Vagina (tissue), 2 donors: Measurements from ENCODE around the gene FOXRED2. TPM values are rescaled to one million over a fixed set of nuclear protein-coding genes. Genes with fewer than 3 reads are reported as not detected.

Experiments used
- DNase-seq, 2 donors: peaks; one replicate each; pipeline ENCODE4 v3.0.0-alpha.2; 2017; ENCODE audit errors: extremely low spot score in 2 of 2
- H3K27ac ChIP-seq: fragments of 200-600 bp; sonication (generic); one replicate; pipeline ENCODE4 v1.5.1; 2019
- H3K27me3 ChIP-seq: fragments of 200-600 bp; sonication (generic); one replicate; pipeline ENCODE4 v1.5.1; 2019
- H3K36me3 ChIP-seq, 2 donors: fragments of 200-600 bp; sonication (generic); one replicate each; pipeline ENCODE4 v1.5.1; 2017 to 2019
- H3K4me1 ChIP-seq: fragments of 200-600 bp; sonication (generic); one replicate; pipeline ENCODE4 v1.5.1; 2019
- H3K4me3 ChIP-seq, 2 donors: fragments of 200-600 bp; sonication (generic); 1 replicate in 1 of 2; 2 replicates in 1 of 2; pipeline ENCODE4 v1.5.1; 2016 to 2019
- H3K9me3 ChIP-seq: fragments of 200-600 bp; sonication (generic); one replicate; pipeline ENCODE4 v1.5.1; 2019
- CTCF ChIP-seq, 3 experiments: fragments of 450-650 bp in 2 of 3; fragments of 200-600 bp in 1 of 3; sonication (generic) in 1 of 3; IDR thresholded peaks; one replicate each; pipeline ENCODE4 v1.5.1; 2017 to 2019; ENCODE audit warnings: antibody characterized with exemption in 3 of 3, mild to moderate bottlenecking in 2 of 3, moderate library complexity in 2 of 3
- POLR2A ChIP-seq, 2 donors: fragments of 450-650 bp; IDR thresholded peaks; one replicate each; pipeline ENCODE4 v1.6.1; 2017; ENCODE audit warnings: antibody characterized with exemption in 2 of 2, mild to moderate bottlenecking in 2 of 2, moderate library complexity in 2 of 2
- POLR2AphosphoS5 ChIP-seq, 2 donors: sonication (generic); formaldehyde crosslinking; IDR thresholded peaks; one replicate each; pipeline ENCODE4 v1.9.0; 2017; ENCODE audit warnings: antibody characterized with exemption in 2 of 2, mild to moderate bottlenecking in 2 of 2, low read depth in 1 of 2; ENCODE audit not compliant: insufficient read depth in 1 of 2
- intact Hi-C: fragments of 100-400 bp; cut with DNase I; formaldehyde crosslinking; loops from one replicate; pipeline ENCODE4 v1.15.1; 2023
- total RNA-seq: library from RNA; depleted of rRNA; stranded (reverse); fragments of >200 nt; gene quantifications from one replicate; pipeline ENCODE4 v1.2.3, GENCODE V29; 2016

The FOXRED2 gene
- total RNA-seq, 1 donor from 2014 or later: 3.7 TPM

- H3K9me3 ChIP-seq: no peaks in the 10 kb centered on the region
- TF ChIP-seq POLR2AphosphoS5 (IDR thresholded peaks at IDR 0.05; ENCODE audit: insufficient read depth in 1 of 2, low read depth in 1 of 2) (peak; percentile 51 to 53), POLR2A (IDR thresholded peaks at IDR 0.05) (no peak), CTCF (IDR thresholded peaks at IDR 0.05) (peak; percentile 89 to 95 (median 89))
- intact Hi-C loops: no loop called here
- H3K4me3 ChIP-seq: no peak overlapping the region
- peak overlapping the region; percentile 83 for H3K27ac ChIP-seq
- no peak for DNase-seq
- H3K27me3 ChIP-seq: no peaks in the 10 kb centered on the region
- peaks cover 0 to 20% of the 10 kb centered on the region in 2 donors for H3K36me3 ChIP-seq
- H3K4me1 ChIP-seq: peaks cover 57% of the 10 kb centered on the region
Measured at GRCh38 chr22:36470162-36470993, 36.5 kb downstream of the FOXRED2 start.

GRCh38 chr22:36469094-36469710 is 37.6 kb downstream of the FOXRED2 start:
- Histone ChIP-seq H3K4me3 (no peak overlapping the region), H3K27ac (peak overlapping the region; percentile 85), H3K27me3 (no peaks in the 10 kb centered on the region), H3K9me3 (no peaks in the 10 kb centered on the region), H3K36me3 (peaks cover 0 to 10% of the 10 kb centered on the region in 2 donors), H3K4me1 (peaks cover 69% of the 10 kb centered on the region)
- no peak for TF ChIP-seq POLR2A (IDR thresholded peaks at IDR 0.05)
- intact Hi-C loops: loop anchor here (5.0 kb wide), 1 partner anchor 167 kb away; no protein-coding TSS in a partner anchor
- no peak for DNase-seq

- TF ChIP-seq POLR2AphosphoS5 (IDR thresholded peaks at IDR 0.05; ENCODE audit: insufficient read depth in 1 of 2, low read depth in 1 of 2): no peak
- TF ChIP-seq POLR2A (IDR thresholded peaks at IDR 0.05): no peak
- no peak for TF ChIP-seq CTCF (IDR thresholded peaks at IDR 0.05)
- Histone ChIP-seq H3K9me3 (no peaks in the 10 kb centered on the region), H3K4me1 (peaks cover 70% of the 10 kb centered on the region), H3K36me3 (no peaks in the 10 kb centered on the region), H3K27ac (peak overlapping the region; percentile 85), H3K4me3 (no peak overlapping the region), H3K27me3 (no peaks in the 10 kb centered on the region)
- DNase-seq: no peak
- intact Hi-C loops: loop anchor here (5.0 kb wide), 1 partner anchor 166 kb away; no protein-coding TSS in a partner anchor
Measured at GRCh38 chr22:36467946-36468345, 38.9 kb downstream of the FOXRED2 start.

GRCh38 chr22:36467042-36467810 is 39.6 kb downstream of the FOXRED2 start:
- Histone ChIP-seq H3K4me1 (peaks cover 70% of the 10 kb centered on the region), H3K27ac (peak overlapping the region; percentile 85)

More at GRCh38 chr22:36467042-36467810, 39.6 kb downstream of the FOXRED2 start:
- Histone ChIP-seq H3K36me3 (no peaks in the 10 kb centered on the region), H3K27me3 (no peaks in the 10 kb centered on the region), H3K4me3 (no peak overlapping the region), H3K9me3 (no peaks in the 10 kb centered on the region)
- intact Hi-C loops: loop anchor here (5.0 kb wide), 1 partner anchor 165 kb away; no protein-coding TSS in a partner anchor
- TF ChIP-seq POLR2A (IDR thresholded peaks at IDR 0.05) (no peak), POLR2AphosphoS5 (IDR thresholded peaks at IDR 0.05; ENCODE audit: insufficient read depth in 1 of 2, low read depth in 1 of 2) (no peak), CTCF (IDR thresholded peaks at IDR 0.05) (no peak)
- no peak for DNase-seq
